Fibroblast of skin of left quadriceps (primary cell): ENCODE data around the gene EMID1.

ENCODE experiments used
- DNase-seq, 2 experiments: peaks; one replicate each; pipeline ENCODE4 v3.0.0-alpha.2; 2013; ENCODE audit warnings: low read depth in 2 of 2

Gene EMID1

GRCh38 chr22:29260031-29260560, 54.4 kb downstream of the EMID1 start:
- no peak for DNase-seq

GRCh38 chr22:29260601-29261315, 55.1 kb downstream of the EMID1 start:
- no peak for DNase-seq

DNA sequence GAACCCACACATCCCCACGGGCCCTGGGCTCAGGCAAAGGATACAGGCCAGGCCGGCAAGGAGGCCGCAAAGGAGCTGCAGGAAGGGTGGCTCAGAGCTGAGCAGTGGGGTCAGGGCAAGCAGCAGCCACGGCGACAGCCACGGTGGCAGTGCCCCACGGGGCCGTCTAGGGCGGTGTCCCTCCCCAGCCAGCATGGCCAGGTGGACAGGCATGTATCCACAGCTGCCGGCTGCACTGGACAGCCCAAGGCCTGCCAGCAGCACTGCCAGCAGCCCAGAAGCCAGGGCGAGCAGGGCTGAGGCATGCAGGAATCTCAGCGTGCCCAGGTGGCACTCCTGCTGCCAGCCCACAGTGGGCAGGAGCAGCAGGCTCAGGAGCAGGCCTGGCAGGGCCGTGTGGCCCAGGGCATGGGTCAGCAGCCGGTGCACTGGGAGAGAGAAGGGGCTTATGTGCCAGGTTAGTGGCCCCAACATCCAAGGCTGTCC, 58.1 kb downstream of the EMID1 start:
- no peak for DNase-seq

- no peak for DNase-seq
Observed at GRCh38 chr22:29265305-29265704, 59.6 kb downstream of the EMID1 start.

DNA sequence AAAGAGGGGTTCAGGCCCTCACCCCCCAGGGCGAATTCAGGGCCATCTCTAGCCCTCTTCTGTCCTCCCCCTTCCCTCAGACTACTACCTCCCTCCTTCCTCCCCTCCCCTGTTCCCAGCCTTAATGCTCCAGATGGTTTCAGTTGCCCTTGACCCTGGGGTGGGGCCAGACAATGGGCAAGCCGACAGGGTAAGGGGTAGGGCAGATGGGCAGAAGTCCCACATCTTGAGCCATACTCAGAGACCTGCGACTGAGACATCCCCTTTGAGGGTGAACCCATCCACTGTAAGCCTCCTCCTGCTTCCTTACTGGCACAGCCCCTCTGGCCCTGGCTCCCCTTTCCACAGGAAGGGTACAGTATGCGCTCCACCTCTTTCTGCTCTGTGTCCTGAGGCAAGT, 60.2 kb downstream of the EMID1 start:
- no peak for DNase-seq

DNA sequence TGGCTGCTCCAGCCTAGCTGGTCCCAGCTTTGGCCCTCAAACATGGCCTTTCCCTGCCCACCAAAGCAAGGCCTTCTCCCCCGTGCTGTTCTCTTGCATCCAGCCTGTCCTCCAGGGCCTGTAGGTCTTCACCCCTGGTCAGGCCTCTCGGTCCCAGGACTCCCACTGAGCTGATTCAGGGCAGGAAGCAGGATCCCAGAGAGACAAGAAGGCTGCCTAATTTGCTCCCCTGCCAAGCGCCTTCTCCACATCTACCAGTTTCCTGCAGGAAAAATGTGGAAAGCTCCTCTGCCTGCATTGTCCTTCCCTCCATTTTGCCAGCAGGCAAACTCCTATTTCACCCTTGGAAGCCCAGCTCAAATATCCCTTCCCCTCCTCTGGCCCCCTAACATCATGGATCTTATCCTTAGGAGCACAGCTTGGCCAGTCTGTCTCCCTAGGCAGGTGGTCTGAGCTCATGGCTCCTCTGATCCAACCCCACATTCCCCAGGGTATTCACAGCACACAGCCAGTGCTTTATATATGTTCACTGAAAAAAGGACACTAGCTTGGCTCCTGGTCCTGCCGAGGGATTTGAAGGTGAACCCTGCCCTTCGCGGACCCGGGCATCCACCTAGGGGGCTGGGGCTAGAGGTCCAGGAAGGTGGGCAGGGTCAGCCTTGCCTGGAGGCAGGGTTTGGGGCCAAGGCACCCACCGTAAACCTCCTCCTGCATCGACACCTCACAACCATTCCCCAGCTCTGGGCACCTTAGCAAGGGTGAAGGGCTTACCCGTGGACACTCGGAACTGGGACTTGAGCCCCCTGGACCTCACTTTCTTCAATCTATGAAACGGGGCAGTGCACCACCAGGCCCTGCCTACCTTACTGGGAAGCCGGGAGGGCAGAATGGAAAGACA, 61.1 kb downstream of the EMID1 start:
- DNase-seq, result no peak

DNA sequence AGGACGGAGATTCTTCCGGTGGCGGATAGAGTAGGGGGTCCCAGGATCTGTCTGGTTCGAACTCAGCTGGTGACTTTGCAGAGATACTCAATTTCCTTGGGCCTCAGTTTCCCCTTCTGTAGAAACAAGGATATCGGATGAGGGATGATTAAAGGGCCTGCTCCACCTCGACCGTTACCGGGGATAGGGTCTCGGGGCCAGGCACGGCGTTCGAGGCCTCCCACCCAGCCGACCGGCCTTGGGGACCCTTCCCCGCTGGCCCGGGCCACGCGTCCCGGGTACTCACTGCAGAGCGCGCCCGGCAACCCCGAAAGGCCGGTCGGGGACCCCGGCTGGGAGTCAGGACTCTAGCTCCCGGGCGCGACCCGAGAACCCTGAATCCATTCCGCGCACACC, 61.8 kb downstream of the EMID1 start:
- DNase-seq, result no peak

DNA sequence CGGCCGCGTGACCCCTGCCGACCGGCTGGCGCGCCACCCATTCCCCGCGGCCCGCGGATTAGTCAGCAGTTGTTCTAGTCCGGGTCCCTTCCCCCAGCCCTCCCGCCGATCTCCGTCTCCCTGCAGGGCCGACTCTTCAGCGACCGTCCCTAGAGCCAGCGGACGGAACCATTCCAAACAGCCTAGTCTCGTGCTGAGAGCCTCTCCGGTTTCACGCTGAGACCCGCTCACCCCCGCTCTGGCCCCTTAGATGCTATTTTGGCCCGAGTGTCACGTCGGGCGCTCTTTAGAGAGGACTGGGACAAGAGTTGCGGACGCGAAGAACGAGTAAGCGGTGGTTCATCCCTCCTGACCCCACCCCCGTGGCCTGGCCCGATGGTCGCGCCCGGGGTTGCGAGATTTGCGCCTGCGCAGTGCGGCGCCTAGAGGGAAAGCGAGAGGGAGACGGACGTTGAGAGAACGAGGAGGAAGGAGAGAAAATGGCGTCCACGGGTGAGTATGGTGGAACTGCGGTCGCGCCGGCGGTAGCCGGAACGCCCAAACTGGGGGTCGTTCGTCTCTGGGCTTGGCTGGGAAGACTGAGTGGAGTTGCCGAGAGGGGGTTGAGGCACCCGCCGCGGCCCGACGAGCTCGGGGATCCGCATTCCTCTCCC, 62.3 kb downstream of the EMID1 start, which contains the start of the genes EWSR1 and RHBDD3:
EWSR1 (plus strand) TSS at position 411 of the 653 bp plus-strand sequence; CDS start at position 480, 69 bp downstream.
RHBDD3 (minus strand) TSS at position 124 of the 653 bp plus-strand sequence. CDS start 2,355 bp downstream, outside the sequence.
- peak; percentile 96 for DNase-seq

- DNase-seq, result peak in 1 of 2 experiments; percentile 38
Observed at GRCh38 chr22:29268511-29269229, 63.0 kb downstream of the EMID1 start.

DNA sequence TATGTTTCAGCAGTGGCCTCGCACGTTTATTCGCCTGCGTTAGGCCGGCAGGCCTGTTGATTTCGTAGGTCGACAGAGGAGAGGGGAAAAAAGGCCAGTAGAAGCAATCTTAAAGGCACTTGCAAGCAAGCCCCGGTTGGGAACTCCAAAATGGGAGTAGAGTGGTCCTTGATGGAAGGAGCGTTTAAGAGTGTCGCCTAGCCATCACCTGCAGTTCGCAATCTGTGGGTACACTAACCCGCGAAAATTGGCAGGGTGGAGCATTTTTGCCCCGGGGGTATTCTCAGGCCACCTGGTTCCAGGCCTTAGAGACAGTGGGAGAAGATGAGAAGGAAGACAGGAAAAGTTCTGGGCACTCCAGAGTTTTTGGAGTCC, 63.5 kb downstream of the EMID1 start:
- no peak for DNase-seq

- DNase-seq, result no peak
Observed at GRCh38 chr22:29269731-29270474, 64.2 kb downstream of the EMID1 start.

- DNase-seq, result peak in 1 of 2 experiments; percentile 8
Observed at GRCh38 chr22:29270475-29271271, 65.0 kb downstream of the EMID1 start.

DNA sequence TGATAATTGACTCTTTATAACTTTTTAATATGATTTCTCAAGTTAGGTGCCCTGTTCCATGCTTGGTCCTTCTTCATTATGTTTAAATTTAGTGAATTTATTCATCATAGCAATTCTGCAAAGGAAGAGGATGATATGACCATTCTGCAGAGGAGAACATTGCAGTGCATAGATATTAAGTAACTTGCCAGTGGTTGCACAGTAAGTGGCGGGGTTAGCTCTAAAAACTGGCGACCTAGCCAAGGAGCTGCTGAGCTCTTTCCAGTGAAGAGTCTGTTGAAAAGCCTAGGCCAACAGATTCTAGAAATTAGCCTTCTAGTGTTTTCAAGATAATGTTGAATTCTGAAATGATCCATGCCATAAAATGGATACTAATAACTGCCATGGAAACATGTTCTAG, 66.9 kb downstream of the EMID1 start:
- DNase-seq, result no peak

DNA sequence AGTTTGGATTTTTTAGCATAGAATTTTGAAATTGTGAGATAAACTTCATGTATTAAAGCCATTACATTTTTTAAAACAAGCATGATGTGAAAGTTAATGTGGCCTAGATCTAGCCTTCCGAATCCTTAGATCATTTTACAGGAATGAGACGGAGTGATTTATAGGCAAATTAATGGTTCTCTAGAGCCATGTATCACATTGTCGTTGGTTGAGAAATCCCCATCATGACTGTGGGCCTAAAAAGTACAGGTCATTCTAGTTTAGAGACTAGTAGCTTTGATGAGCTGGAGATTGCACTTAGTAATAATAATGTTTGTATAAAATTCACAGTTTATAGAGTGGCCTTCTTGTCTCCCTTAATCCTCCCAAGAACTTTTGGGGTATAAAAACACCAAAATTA, 69.5 kb downstream of the EMID1 start:
- no peak for DNase-seq

DNA sequence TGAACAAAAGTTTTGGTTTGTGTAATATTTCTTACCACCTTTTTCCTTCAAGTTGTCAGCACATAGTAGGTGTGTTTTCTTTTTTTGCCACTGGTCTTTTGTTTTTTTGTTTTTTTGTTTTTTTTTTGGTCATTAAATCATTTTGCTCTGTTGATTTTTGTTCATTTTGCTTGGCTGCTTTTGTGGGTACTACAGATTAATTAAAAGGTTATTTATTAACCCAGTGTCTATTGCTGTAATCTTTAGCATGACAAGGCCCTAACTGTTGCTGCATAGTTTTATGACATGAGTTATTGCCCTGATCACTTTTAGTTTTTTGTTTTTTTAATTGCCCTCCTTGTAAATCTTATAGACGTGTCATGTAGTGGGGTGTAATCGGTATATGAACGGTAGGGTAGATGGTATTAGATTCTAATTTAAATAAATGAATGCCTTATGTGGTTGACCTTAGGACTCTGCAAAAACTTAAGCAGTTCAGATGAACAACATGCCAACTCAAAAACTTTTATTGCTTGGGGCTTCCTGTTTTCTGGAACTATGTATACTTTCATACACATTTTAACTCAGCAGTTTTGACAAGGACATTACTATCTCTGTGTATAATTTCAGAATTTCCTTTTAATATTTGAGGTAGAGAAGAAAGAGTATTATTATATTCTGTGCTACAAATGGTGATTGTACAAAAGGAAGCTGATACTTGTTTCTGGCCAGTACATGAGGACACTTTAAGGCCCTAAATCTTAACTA, 70.3 kb downstream of the EMID1 start:
- DNase-seq, result no peak

- no peak for DNase-seq
Observed at GRCh38 chr22:29277927-29278326, 72.2 kb downstream of the EMID1 start.

GRCh38 chr22:29284196-29284595, 78.5 kb downstream of the EMID1 start:
- DNase-seq, result no peak

GRCh38 chr22:29288837-29289236, 83.1 kb downstream of the EMID1 start:
- no peak for DNase-seq

- no peak for DNase-seq
Observed at GRCh38 chr22:29290061-29290460, 84.4 kb downstream of the EMID1 start.
